ENCODE results near the gene CEP112. TPM values are rescaled to one million over a fixed set of nuclear protein-coding genes. Genes with fewer than 3 reads are reported as not detected.

CEP112 gene
- total and polyA plus RNA-seq, 2 of the 13 experiments (the other 11 are each of a cell fraction or from before 2014, with no cell fraction given): 1.2 to 3.4 TPM

DNA sequence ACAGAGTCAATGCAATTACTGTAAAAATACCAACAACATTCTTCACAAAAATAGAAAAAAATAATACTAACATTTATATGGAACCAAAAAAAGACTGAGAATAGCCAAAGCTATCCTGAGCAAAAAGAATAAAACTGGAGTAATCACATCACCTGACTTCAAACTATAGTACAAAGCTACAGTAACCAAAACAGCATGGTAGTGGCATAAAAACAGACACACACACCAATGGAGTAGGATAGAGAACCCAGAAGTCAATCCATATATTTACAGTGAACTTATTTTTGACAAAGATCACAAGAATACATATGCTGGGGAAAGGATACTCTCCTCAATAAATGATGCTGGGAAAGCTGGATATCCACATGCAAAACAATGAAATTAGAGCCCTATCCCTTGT lies 84.2 kb downstream of the CEP112 start:
- Histone ChIP-seq H3K9ac (ENCODE audit: insufficient read depth, low read depth, low read length) (no peak overlapping the region), H3K36me3 (replicated peaks in 1 of 2; ENCODE audit: control insufficient read depth in 1 of 2, insufficient read depth in 2 of 2, low read length in 2 of 2) (no peaks in the 10 kb centered on the region), H3K4me2 (ENCODE audit: low read depth, low read length) (no peak overlapping the region), H3K4me1 (ENCODE audit: insufficient read depth, low read length) (no peaks in the 10 kb centered on the region), H4K20me1 (ENCODE audit: insufficient read depth, low read length) (no peaks in the 10 kb centered on the region), H3K27me3 (ENCODE audit: control insufficient read depth in 1 of 2, insufficient read depth in 2 of 2, low read length in 2 of 2) (no peaks in the 10 kb centered on the region), H2AFZ (ENCODE audit: low read length) (no peak overlapping the region), H3K4me3 (replicated peaks in 1 of 3; ENCODE audit: insufficient read depth in 1 of 3, low read depth in 2 of 3, low read length in 3 of 3) (no peak overlapping the region), H3K9me3 (ENCODE audit: low read length) (peaks cover 6% of the 10 kb centered on the region; the same call in 1 of the 2 replicates), H3K79me2 (ENCODE audit: insufficient read depth, low read length) (no peaks in the 10 kb centered on the region), H3K27ac (ENCODE audit: extremely low read length, insufficient read depth, low read length) (no peak overlapping the region)
- no peak for ATAC-seq
- TF ChIP-seq PCBP2 (optimal IDR thresholded peaks at IDR 0.05; ENCODE audit: low read depth, low read length, poor library complexity, severe bottlenecking) (no peak), SMARCC2 (IDR thresholded peaks at IDR 0.05) (no peak), JUND (CRISPR knock-in tag; IDR thresholded peaks at IDR 0.05) (no peak), ZNF367 (CRISPR knock-in tag; IDR thresholded peaks at IDR 0.05; ENCODE audit: borderline replicate concordance) (no peak), THRA (CRISPR knock-in tag; IDR thresholded peaks at IDR 0.05; ENCODE audit: borderline replicate concordance) (no peak), U2AF2 (IDR thresholded peaks at IDR 0.05; ENCODE audit: low read depth, low read length) (no peak), IRF1 (CRISPR knock-in tag; IDR thresholded peaks at IDR 0.05; ENCODE audit: low read depth) (no peak), ZNF264 (CRISPR knock-in tag; IDR thresholded peaks at IDR 0.05) (no peak), ZIK1 (CRISPR knock-in tag; IDR thresholded peaks at IDR 0.05; ENCODE audit: borderline replicate concordance, low read depth) (no peak), ATF7-NPFF (CRISPR knock-in tag; IDR thresholded peaks at IDR 0.05; ENCODE audit: low read depth) (no peak), RFX3 (CRISPR knock-in tag; IDR thresholded peaks at IDR 0.05) (no peak), NCOA1 (CRISPR knock-in tag; IDR thresholded peaks at IDR 0.05) (no peak), ZBTB42 (CRISPR knock-in tag; IDR thresholded peaks at IDR 0.05) (no peak), MAX (IDR thresholded peaks at IDR 0.05) (no peak), ZNF260 (CRISPR knock-in tag; IDR thresholded peaks at IDR 0.05; ENCODE audit: borderline replicate concordance, low read depth) (no peak), ZNF850 (CRISPR knock-in tag; conservative IDR thresholded peaks at IDR 0.05) (no peak), EEA1 (CRISPR knock-in tag; IDR thresholded peaks at IDR 0.05; ENCODE audit: borderline replicate concordance) (no peak), ZNF383 (CRISPR knock-in tag; IDR thresholded peaks at IDR 0.05; ENCODE audit: borderline replicate concordance) (no peak)
- TF ChIP-seq, protein P1, sequence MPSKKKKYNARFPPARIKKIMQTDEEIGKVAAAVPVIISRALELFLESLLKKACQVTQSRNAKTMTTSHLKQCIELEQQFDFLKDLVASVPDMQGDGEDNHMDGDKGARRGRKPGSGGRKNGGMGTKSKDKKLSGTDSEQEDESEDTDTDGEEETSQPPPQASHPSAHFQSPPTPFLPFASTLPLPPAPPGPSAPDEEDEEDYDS (CRISPR knock-in tag; IDR thresholded peaks at IDR 0.05): no peak
- TF ChIP-seq, protein P2, sequence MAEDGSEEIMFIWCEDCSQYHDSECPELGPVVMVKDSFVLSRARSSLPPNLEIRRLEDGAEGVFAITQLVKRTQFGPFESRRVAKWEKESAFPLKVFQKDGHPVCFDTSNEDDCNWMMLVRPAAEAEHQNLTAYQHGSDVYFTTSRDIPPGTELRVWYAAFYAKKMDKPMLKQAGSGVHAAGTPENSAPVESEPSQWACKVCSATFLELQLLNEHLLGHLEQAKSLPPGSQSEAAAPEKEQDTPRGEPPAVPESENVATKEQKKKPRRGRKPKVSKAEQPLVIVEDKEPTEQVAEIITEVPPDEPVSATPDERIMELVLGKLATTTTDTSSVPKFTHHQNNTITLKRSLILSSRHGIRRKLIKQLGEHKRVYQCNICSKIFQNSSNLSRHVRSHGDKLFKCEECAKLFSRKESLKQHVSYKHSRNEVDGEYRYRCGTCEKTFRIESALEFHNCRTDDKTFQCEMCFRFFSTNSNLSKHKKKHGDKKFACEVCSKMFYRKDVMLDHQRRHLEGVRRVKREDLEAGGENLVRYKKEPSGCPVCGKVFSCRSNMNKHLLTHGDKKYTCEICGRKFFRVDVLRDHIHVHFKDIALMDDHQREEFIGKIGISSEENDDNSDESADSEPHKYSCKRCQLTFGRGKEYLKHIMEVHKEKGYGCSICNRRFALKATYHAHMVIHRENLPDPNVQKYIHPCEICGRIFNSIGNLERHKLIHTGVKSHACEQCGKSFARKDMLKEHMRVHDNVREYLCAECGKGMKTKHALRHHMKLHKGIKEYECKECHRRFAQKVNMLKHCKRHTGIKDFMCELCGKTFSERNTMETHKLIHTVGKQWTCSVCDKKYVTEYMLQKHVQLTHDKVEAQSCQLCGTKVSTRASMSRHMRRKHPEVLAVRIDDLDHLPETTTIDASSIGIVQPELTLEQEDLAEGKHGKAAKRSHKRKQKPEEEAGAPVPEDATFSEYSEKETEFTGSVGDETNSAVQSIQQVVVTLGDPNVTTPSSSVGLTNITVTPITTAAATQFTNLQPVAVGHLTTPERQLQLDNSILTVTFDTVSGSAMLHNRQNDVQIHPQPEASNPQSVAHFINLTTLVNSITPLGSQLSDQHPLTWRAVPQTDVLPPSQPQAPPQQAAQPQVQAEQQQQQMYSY (CRISPR knock-in tag; IDR thresholded peaks at IDR 0.05): no peak
- intact Hi-C loops (cut with micrococcal nuclease; ENCODE audit: unreplicated experiment): no loop called here
- BruUV-seq (replicated peaks): no TSS peak
- POLR2A ChIA-PET: no interaction called here
- FAIRE-seq: no peak
- no peak for DNase-seq (ENCODE audit: low spot score)
- in situ Hi-C loops (cut with HindIII; ENCODE audit: extremely low pct_ligation_motif_present, low pct_unique_long_range_greater_than_20kb): no loop called here
- CTCF ChIA-PET (ENCODE audit: low intra/inter-chr PET ratio, low total read pairs): no interaction called here

All from HepG2 (cell line).